Stimulated activated naive CD4-positive, alpha-beta T cell (primary cell): ENCODE data around the gene ADD3.

ENCODE experiments used
- DNase-seq, 6 experiments: peaks; one replicate each; lab custom pipeline; 2025; lab: John Stamatoyannopoulos, UW

The ADD3 gene, protein sequence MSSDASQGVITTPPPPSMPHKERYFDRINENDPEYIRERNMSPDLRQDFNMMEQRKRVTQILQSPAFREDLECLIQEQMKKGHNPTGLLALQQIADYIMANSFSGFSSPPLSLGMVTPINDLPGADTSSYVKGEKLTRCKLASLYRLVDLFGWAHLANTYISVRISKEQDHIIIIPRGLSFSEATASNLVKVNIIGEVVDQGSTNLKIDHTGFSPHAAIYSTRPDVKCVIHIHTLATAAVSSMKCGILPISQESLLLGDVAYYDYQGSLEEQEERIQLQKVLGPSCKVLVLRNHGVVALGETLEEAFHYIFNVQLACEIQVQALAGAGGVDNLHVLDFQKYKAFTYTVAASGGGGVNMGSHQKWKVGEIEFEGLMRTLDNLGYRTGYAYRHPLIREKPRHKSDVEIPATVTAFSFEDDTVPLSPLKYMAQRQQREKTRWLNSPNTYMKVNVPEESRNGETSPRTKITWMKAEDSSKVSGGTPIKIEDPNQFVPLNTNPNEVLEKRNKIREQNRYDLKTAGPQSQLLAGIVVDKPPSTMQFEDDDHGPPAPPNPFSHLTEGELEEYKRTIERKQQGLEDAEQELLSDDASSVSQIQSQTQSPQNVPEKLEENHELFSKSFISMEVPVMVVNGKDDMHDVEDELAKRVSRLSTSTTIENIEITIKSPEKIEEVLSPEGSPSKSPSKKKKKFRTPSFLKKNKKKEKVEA

DNA sequence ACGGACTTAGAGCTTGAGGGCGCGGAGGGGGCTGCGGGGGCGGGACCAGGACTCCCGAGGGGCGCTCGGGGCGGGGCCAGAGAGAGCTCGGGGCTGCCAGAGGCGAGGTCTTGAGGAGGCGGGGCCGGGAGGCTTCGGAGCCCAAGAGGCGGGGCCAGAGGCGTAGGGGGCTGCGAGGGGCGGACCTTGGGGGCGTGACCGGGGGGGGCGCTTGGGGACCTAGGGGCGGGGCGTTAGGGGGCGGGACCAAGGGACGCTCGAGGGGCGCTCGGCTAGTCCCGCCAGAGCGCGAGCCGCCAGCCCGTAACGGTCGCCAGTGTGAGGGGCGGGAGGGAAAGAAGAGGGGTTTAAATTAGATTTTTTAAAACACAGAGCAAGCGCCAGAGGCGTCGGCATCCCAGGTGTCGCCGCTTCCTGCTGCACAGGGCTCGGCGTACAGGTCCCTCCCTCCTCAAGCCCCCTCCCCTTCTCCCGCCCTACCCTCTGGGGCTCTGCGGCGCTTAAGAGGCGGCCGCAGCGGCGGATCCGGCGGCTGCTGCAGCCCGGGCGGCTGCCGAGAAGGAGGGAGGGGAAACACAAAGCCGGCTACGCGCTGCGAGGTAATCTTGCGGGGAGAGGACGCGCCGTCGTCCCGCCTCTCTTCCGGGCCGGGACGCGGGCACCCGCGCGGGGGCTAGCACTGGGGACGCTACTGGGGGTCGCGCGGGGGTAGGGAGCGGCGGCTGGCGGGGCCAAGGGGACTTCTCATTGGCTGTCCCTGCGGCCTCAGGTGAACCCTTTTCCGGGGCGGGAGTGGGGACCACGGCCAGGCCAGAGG is at the start of gene ADD3:
Gene ADD3 (plus strand): TSS at position 284 of the 817 bp plus-strand sequence. CDS start 92,670 bp downstream, outside the sequence.
- DNase-seq: peak; percentile 92 to 98 (median 94)

DNA sequence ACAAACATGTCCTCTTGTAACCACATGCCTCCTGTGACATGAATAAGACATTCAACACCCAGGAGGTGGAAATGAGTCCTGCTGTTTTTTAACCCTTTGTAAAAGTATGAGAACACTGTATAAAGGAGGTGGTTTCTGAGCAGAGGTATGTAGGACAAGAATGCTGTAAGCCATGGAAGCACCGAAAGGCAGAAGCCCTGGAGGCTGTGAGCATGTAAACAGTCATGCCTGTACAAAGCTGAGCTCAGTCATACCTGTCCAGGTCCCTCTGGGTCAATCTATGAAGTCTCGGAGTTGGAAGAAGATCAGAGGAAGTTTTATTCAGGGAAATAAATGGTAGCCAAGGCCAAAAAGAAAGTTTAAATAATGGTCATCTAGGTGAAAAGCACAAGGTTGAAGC is 49.7 kb upstream of the ADD3 start:
- no peak for DNase-seq

DNA sequence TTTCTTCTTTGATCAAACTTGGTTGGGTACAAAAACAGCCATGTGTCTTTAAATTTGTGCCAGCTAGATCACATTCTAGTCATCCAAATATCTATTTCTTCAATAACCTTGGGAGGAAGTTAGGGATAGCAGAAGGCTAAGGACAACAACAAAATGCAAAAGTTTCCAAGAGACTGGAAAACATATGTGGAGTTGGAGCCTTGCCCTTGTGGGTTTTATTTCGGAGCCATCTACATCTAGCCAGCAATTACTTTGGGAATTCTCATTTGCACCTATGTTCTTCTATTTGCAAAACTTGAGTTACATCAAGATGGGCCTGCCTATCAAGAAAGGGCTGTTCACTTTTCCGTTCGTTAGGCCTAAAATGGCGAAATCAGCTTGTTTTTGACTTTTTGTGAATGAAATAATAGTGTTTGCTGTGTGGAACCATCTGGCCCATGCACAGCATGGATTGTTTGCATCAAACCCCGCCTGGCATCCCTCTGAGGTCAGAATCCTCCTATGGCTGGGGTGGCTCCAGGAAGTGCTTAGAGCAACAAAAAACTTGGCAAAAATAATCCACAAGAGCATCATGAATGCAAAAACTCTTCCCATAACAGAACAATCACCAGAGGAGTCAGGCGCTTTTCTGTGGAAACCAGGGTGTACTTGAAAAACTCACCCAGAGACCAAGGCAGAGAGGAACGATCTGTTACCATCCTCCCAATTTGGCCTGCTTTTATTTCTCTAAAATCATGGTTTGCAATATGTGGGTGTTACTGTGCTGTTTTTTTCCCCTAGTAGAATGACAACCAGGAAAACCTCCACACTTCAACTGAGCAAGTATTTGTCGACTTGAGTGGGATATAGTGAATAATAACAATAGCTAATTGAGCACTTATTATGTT is 48.3 kb upstream of the ADD3 start:
- DNase-seq: no peak

DNA sequence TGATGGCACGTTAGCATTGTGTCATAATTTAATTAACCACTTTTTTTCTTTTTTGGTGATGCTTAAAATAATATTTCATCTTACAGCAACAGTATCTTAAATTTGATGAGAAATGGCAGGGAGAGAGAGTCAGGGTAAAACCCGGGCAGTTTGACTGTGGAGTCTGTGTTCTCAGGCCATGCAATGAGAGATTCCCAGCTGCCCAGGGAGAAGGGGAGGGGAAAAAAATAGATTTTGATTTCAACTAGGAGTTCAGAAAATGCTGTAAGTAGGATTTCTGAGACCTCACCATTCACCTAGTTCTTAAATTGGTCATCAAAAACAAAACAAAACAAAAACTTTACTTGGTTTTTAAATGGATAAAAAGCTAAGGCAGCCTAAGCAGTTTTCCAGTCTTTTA is 47.1 kb upstream of the ADD3 start:
- DNase-seq: no peak

DNA sequence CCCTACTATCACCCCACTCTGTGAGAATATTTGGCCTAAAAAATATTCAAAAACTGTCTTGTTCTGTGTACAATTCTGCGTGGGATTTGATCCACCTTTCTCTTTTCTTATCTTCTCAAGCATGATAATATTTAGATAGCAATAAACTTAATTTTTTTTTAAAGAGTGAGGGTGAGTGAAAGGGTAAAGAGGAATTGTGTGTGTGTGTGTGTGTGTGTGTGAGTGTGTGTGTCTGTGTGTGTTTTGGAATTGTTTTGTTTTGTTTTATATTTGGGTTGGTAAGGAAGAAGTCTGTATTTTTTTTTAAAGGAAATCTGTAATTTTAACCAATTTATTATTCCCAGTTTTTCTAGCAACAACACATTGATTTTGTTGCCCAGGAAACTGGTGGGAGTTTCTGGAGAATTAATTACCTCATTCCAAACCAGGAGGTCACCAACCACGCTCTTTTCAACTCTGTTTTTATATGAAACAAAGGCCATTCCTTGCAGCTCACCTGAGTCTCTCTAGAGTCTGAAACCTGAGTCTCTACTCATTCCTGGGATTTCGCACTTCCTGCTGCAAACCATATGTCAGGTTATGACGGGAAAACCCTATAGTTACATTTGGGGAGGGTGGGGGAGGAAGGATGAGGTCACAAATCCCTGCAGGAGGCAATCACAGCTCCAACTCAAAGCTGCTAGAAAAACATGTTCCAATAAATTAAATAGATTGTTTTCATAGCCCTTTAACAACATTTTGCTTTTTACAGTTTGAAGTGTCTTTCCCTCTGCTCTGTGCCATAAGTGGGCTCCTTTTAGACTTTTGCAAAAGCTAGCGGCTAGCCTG is 46.4 kb upstream of the ADD3 start:
- no peak for DNase-seq

DNA sequence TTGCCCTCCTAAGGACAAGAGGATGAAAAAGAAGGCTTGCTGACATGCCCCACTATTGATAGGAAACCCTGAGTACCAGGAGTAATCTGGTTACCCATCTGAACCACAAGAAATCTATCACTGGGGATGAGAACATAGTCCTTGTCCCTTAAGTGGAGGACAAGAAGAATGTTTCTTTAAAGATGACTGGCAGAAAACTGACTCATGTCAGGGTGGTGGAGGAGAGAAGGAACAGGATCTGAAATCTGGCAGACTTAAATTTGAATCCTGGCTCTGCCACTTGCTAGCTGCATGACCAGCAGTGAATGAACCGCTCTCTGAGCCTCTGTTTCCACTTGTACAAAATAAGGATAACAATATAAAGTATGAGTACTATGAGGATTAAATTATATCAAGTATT is 45.5 kb upstream of the ADD3 start:
- DNase-seq: no peak

DNA sequence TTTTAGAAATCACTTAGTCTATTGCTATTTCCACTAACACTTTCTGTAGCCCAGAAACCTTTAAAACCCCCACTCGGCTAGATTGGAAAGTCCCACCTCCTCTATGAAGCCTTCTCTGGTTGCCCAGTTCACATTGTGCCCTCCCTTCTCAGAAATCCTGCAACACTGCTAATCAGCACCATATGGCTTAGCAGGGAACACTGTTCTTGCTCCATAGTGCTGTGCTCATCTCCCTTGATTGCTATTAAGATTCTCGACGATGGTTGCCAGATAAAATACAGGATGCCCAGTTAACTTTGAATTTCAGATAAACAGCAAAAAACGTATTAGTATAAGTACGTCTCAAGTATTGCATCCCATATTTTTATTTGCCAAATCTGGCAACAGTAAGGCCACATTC is 44.3 kb upstream of the ADD3 start:
- no peak for DNase-seq

DNA sequence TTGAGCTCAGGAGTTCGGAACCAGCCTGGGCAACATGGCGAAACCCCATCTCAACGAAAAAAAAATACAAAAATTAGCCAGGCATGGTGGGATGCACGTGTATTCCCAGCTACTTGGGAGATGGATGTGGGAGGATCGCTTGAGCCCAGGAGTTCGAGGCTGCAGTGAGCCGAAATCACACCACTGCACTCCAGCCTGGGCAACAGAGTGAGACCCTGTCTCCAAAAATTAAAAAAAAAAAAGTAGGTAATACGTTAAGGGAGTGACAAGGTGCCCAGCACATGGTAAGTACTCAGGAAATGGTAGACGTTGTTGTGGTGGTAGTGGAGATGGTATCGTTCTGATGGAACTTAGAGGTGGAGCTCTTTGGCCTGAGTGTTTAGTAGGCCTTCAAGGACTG is 43.5 kb upstream of the ADD3 start:
- no peak for DNase-seq

DNA sequence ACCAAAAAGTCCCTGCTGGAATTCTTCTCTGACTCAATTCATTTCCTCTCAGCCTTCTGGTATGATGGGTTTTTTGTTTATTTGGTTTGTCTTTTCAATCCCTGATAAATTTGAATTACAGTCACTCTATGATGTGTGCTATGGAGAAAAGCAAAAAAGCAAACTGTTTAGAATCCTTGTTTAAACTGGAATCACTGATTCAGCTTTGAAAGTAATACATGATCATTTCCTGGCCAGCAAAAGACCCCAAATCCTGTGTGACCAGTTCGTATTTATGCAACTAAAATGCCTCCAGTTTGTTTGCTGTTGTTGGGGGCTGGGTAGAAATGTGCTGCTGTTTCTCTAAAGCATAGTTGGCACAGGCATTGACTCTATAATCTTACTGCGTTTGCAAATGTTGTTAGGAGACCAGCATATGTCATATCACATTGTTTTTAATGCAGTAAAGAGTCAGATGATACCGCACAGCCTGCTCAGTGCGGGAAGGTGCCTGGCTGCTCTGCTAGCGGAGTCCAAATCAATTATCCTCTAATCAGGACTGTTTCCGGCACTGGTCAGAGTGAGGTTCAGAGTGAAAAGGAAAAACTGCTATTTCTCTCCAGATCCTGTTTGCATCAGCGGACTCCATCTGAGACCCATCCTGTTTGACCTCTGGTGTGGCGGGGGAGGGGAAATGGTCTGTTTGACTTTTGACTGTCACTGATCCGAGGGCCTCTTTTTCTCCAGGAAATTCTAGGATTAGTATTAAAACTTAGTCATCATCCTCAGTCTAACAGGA is 40.6 kb upstream of the ADD3 start:
- no peak for DNase-seq

DNA sequence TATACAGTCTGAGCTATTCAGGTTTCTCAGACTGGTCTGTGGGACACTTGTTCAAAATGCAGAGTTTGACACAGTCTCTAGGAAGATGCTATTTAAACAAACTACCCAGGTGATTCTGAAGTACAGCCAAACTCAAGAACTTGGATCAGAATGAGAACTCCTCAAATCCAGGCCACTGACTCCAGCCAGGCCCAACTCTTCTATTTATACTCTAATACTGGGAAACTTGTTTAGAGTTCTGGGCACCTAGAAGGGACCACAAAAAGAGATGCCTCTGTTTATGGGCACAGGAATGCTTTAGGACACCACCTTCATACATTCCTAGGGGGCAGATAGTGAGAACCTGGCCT is 40.1 kb upstream of the ADD3 start:
- no peak for DNase-seq

DNA sequence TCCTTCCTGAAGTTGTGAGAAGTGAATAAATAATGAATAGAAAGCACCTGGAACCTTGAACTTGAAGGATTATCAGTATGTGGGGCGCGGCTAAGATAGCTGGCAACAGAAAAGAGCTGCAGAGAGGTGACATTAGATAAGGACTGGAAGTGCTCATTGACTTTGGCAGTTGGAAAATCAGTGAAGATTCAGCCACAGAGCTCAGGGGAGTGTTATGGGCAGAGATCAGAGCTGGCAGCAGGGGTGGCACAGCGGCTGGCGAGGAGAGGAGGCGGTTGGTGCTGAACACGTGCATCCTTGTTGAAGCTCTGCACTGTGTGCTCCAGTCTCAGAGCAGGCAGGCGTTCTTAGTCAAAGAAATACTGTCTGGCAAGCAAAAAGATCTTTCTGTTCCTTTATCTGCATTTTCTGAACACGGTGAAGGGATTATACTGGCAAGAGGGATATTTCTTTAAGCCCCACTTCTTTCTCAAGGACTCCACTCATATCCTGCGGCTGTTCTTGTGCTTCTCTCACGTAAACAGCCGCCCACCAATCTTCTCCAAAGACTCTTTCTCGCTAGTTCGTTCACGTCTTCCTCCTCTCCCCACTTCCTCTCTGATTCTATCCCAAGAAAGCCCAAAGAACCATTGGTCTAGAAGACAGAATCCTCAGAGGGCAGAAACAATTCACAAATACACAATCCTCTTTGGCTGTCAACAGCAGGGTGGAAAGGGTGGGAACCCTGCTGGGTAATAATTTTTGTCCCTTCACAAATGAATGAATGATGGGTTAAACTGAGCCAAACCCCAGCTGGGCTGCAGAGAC is 38.6 kb upstream of the ADD3 start:
- no peak for DNase-seq

DNA sequence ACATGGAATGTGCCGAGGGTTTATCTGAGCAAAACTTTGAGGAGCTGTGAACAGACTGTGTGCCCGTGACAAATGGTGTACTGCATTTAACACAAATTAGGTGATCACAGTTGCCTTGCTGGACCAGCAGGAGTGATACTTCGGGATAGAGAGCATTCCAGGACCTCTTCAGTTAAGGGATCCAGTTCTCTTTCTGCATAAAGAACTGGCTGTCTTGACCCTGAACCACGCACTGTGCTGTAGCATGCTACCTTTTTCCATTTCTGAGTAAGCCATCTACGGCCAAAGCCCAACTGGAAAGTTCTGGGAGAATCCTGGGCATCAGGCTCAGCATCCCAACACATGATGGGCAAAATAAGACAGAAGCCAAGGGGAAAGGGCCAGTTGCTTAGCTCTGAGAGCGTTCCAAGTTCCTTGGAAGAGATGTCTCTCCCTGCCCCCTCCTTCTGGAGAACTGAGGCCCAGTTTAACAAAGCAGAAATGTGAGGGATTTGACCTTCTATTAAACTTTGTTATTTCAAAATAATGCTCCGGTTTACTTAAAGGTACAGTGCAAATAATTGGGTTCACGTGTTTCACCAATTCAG is 37.9 kb upstream of the ADD3 start:
- DNase-seq: no peak

DNA sequence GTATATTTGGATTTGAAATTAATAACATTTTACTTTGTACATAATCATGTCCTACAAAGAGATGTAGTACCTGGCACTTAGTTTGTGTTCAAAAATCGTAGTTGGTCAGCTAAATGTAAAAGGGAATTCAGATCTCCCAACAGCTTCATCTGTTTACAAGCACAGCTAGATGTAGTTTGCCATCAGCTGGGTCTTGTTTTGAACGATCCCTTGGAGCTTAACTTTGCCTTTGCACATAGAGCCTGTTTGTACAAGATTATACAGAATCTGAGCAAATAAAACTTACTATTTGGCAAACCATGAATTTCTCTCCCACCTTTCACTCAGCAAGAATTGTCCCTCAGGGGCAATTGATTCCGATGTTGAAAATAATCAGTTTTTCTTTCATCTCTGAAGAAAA is 36.1 kb upstream of the ADD3 start:
- DNase-seq: no peak

DNA sequence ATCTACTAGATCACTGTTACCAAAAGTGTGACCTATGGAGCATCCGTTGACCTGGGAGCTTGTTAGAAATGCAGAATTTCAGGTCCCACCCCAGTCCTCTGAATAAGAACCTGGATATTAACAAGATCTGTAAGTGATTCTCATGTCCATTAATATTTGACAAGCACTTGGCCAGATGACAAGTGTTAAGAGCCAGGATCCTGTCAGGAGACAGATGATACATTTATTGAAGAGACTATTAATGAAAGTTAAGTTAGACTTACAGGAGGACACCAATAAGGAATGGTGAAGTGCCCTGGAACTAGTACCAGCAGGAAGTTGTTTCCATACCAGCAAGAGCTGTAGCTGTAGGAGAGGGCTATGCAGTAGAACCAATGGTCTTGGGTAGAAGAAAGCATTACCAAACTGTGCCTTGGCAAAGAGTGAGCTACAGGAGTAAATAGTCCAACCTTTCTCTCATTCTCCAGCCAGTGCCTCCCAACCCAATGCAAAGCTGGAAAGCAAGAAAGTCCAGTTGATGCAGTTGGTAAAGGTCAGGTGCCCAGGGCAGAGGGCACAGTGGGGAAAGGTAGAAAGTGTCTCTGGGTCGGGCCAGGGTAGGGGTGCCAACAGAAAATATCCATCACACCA is 35.3 kb upstream of the ADD3 start:
- DNase-seq: no peak

DNA sequence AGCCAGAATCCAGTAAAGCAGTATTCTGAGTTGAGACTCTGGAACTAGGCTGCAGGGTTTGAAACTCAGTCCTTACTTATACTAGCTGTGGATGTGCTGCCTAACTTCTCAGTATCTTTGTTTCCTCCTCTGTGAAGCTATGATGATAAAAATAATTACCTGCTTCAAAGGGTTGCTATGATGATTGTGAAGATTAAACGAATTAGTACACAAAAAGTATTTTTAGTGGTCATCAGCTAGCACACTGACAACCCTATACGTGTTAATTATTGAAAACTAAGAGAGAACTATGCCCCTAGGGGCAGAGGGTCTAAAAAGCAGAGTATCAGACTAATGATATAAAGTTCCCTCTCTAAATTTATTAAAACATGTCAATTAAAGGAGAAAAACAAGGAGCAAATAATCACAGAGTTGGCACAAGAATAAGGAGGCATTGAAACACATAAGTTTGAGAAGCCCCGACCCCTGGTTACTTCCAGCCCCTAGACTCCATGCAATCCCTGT is 34.4 kb upstream of the ADD3 start:
- DNase-seq: no peak

DNA sequence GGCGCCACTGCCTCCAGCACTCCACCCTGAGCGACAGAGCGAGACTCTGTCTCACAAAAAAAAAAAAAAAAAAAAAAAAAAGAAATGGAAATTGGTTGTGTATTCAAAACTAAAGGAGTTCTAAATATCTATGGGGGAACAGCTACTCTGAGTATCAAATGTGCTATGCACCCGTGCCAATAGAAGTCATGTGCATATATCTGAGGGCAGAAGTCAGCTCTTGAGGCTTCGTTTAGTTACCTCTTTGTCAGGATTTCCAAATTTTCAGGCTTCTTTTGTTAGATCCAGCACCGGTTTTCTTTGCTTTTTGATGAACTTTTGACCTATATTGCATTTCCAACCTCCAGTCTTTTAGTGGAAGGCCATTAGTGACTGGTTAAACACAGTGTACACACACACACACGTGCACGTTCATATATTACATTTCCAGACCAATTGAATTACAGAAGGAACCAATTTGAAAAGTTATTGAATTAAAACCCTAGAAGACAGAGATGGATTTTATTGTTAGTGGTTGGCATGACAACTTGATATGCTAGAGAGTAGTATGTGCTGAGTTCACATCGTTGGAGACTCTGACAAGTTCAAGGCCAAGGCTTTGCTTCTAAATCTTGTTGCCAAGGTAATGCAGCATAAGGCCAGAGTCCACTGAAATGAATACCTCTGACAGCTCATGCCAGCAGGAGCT is 33.1 kb upstream of the ADD3 start:
- DNase-seq: no peak
